ENCODE data around the gene FSTL5. TPM values are rescaled to one million over a fixed set of nuclear protein-coding genes. Genes with fewer than 3 reads are reported as not detected.

Gene FSTL5
- total RNA-seq, 2 donors from 2014 or later, result not detected

DNA sequence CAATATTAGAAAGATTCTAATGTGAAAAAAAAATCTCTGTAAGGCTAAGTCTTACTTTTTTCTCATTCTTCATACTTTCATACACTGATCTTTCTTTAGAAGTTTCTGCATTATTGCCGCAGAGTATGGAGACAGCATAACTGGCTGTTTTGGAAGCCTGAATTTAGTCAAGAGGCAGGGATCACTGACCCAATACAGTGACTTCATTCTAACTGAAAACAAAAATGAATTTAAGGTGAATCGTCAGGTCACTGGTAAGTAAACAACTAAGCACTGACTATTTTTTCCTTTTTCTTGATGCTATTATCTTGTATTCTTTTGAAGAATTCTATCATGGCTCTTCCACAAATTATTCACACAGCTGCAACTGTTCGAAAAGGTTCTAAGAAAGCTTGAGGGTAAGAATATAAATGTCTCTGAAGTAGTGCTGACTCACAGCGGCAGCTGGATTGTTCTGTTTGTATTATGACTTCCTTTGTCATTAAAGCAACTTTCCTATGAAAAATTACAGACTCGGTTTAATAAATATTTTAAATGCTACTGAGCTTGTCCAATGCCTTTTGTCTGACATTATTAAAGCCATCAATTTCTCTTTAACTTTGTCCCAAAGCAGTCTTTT, 609.3 kb downstream of the FSTL5 start:
- intact Hi-C loops (cut with DNase I), result no loop called here

DNA sequence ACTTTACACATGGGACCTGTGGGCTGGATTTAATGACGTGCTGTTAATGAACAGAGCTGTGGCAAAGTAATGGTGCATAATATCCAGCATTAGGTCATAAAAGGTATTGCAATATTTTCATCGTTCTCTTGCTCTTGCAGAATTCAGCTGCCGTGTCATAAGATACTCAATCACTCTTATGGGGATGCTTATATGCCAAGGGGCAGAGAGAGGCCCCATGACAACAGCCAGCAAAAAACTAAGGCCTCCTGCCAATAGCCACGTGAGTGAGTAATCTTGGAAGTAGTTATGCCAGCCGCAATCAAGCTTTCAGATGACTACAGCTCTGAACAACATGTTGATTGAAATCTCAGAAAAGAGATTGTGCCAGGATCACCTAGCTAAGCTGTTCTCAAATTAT, 616.9 kb downstream of the FSTL5 start:
- intact Hi-C loops (cut with DNase I), result no loop called here
- no peak for DNase-seq (ENCODE audit: low spot score)

More for the DNA sequence above, 609.3 kb downstream of the FSTL5 start:
- DNase-seq (ENCODE audit: low spot score), result no peak

DNA sequence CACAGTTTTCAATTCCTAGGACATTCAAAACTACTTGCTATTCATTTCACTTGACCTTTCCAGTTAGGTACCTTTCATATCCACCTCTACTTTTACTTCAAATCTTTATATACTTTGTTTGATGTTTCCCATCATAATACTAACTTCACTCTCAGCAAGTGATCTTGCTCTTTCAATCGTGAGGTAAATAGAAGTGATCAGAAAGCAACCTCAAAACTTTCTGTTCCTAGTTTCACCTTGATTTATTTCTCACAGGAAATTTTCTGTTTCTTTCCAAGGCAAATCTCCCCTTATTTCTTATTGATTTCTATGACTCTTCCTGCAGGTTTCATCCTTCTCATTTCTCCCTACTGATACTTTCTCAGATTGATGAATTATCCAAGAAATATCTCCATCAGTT, 623.5 kb downstream of the FSTL5 start:
- DNase-seq (ENCODE audit: low spot score), result no peak
- intact Hi-C loops (cut with DNase I), result no loop called here

DNA sequence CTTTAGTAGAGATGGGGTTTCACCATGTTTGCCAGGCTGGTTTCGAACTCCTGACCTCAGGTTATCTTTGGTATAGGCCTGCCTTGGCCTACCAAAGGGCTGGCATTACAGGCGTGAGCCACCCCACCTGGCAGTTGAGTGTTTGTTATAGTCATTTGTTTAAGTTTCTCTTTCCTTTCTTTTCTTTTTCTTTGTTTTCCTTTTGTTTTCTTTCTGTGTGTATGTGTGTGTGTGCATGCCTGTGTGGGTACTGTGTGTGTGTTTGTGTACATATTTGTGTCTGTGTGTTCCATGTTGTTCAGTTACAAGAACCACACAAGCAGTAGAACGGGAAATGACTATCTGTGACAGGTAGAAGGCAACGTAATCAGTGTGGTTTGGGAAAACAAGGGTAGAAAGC, 624.9 kb downstream of the FSTL5 start:
- no peak for DNase-seq (ENCODE audit: low spot score)
- intact Hi-C loops (cut with DNase I), result no loop called here

DNA sequence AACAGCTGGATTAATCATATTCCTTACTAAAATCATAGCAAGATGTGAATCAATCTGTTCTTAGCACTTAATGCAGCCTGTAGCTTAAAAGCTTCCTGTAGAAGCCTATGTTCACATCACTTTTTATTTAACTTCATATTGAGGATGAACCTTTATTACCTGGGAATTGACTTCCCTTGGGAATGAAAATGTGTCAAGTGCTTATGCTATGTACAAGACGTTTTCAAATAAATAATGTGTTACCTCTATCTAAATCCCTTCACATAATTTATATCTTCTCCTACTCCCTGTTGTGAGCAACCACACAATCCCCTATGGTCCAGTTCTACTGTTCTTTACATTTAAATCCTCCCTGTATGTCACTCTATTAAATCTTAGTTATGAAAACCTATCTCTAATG, 633.1 kb downstream of the FSTL5 start:
- no peak for DNase-seq (ENCODE audit: low spot score)
- intact Hi-C loops (cut with DNase I), result no loop called here

DNA sequence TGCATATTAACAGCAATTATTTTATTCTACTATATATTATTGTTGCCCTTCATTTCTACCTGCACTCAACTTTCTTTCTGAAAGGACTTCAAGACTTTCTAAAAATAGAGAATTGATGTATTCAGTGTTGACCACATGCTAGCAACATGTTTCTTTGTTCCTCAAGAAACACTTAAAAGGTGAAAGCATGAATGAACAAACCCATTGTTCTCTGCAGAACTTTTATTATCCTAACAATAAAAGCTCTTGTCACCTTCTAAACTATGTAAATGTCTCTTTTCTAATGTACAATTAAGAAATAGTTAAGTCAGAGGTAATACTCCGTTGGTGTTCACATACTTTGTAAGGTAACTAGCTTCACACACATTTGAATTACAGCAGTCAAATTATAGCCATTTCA, 638.7 kb downstream of the FSTL5 start:
- DNase-seq (ENCODE audit: low spot score), result no peak
- intact Hi-C loops (cut with DNase I), result no loop called here

DNA sequence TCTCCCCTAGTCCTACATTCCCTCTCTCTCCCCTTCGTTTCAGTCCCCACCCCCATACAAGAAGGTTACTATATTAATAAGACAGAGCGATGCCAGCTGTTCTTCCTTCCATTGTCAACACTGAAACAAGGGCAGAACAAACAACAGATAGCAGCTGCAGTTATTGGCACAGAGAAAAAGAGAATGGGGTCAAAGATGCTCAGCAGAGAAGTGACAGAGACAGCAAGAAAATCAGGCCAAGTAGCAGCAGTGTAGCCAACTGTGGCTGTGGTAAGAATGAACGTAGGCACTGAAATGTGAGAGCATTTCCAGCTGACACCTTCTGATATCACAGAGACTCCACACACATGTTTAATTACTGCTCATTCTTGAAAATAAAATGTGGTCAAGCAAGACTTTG, 641.8 kb downstream of the FSTL5 start:
- intact Hi-C loops (cut with DNase I), result no loop called here
- DNase-seq (ENCODE audit: low spot score), result no peak

DNA sequence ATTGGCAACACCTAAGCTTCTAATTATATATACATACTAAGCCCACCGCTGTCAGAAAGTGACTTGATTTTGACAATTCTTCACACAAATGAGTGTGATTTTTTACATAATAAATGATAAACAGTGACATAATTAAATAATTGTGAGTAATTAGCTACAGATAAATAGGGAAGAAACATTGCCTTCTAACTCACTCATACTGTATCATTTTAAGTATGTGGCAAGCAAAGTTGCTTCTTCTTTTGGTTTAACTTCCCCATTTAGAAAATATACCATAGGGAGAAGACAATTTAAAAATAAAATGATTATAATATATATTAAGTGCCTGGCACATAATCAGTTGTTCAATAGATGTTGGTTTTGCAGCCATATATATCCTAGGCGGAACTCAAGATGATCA, 644.2 kb downstream of the FSTL5 start:
- intact Hi-C loops (cut with DNase I), result no loop called here

DNA sequence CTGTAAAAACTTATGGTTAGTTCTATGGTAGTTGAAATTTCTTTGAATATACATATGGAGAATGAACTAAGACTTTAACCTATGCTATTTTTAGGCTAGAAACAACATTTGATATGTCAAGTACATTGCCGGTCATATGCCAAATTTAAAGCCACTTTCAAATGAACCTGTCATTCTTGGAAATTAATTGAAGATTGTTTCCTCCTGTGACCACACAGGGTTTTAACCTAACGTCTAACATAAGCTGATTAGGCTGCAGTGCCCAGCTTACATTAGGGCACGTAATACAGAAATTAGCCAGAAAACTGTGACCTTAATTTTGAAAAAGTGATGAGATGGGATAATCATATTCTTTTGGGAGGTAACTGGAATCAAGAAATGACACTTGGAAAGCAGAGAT, 645.9 kb downstream of the FSTL5 start:
- DNase-seq (ENCODE audit: low spot score), result no peak
- intact Hi-C loops (cut with DNase I), result no loop called here

More for the DNA sequence above, 644.2 kb downstream of the FSTL5 start:
- no peak for DNase-seq (ENCODE audit: low spot score)

DNA sequence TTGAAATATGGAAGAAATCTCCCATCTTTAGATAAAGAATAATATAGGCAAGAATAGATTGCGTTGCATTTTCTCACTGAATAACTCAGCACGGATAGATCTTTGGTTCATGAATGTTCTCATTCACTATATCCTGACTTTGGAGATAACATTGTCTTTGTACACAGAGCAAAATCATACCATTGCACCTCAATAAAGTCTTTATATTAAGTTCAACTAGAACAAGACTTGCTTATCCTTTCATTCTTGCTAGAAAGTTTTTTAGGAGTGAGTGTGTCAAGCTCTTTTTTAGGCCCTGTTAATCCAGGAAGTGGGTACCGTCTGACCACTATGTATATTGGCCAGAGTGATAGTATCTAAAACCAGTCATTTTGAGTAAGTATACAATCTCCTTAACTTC, 658.7 kb downstream of the FSTL5 start:
- intact Hi-C loops (cut with DNase I), result no loop called here

DNA sequence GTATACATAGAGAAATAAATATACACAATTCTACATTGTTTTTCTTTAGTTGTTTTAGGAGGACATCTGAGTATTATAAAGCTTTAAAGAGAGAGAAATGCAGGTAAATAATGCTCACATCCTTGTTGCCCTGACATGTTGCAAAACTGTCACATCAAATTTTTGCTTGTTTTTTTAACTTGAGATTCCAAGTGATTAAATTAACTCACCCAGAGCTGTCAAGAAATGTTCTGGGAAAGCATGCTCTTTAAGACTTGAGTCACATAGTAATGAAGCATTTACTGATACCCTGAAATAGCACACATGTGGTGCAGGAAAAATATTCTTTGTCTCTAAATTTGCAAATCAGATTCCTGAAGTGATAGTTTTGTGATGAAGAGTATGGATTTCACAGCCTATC, 665.6 kb downstream of the FSTL5 start:
- intact Hi-C loops (cut with DNase I), result no loop called here
- DNase-seq (ENCODE audit: low spot score), result no peak

More for the DNA sequence above, 658.7 kb downstream of the FSTL5 start:
- DNase-seq (ENCODE audit: low spot score), result no peak

DNA sequence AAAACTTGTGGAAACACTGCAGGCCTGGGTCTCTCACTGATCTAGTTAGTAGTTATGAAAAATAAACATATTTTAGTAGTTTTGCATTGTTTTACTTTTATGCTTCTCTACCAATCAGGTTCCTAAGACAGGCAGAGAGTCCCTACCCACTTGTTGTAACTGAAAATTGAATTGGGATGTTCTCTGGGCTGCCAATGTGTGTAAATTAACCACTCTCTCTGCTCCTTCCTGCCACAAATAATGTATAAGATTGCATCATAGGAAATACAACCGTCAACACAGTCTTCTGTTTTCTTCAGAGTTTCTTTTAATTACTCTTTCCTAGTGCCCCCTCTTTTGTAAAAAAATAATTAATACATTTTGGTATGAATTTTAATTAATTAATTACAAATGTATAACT, 677.3 kb downstream of the FSTL5 start:
- no peak for DNase-seq (ENCODE audit: low spot score)
- intact Hi-C loops (cut with DNase I), result no loop called here

DNA sequence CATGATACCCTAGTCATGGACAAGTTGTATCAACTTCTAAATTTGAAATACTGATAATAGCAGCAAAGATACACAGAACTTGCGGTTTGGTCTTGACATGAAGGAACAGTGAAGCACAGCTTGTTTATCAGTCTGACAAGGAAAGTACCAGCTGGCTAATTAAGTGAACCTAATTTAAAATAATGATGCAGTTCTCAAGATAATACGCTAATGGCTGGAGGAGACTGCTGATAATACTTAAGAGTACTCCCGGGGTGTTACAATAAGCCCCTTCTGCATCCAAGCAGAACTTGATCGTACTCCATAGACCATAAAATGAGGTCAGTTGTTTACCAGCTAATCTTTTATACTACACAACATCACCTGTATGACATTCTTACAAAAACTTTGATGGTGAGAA, 697.5 kb downstream of the FSTL5 start:
- intact Hi-C loops (cut with DNase I), result no loop called here
- no peak for DNase-seq (ENCODE audit: low spot score)

DNA sequence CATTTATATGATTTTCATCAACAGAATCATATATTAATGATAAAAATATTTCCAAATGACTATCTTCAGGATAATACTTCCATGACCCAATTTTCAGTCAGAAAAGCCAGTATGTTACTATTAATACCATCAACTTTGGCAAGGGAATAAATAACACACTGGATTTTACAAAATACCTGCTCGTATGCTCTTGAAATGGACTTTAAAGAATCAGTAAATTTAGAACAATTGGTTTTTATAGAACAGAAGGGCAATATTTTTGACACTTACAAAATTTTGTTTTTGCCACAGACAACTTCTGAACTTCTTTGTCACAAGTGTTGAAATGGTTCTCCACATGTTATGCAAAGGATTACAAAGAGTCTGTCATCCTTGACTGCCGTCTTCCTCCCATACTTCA, 700.4 kb downstream of the FSTL5 start:
- intact Hi-C loops (cut with DNase I), result no loop called here

DNA sequence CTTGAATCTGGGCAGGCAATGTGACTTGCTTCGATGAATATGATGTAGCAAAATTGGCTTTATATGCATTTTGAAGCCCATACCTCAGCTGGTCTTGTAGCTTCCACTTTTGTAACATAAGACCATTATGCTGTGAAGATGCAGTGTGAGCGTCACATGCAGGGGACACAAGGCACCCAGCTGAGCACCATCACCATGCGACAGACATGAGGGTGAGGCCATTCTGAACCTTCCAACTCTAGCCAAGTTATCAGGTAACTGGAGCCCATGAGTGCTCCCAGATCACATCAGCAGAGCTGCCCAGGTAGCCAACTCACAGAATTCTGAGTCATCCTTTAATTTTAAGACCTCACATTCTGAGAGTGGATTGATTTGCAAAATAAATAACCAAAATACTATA, 705.9 kb downstream of the FSTL5 start:
- intact Hi-C loops (cut with DNase I), result no loop called here
- no peak for DNase-seq (ENCODE audit: low spot score)

More for the DNA sequence above, 700.4 kb downstream of the FSTL5 start:
- DNase-seq (ENCODE audit: low spot score), result no peak

DNA sequence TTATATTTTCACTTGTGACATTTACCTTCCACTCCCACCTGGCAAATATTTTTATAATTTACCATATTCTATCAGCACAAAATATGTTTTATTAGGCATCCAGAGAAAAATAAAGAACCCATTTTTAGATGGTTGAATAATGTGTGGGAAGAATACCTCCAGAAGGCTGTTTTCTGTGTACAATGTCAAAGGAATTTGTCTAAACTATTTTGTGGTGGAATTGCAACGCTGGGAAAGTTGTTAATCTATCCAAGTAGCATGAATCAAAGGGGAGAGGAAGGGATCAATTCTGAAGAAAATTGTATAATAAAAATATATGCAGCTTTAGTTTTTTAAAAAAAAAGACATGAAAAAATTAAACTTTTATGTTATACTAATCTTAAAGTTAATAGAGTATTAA, 706.5 kb downstream of the FSTL5 start:
- no peak for DNase-seq (ENCODE audit: low spot score)
- intact Hi-C loops (cut with DNase I), result no loop called here

DNA sequence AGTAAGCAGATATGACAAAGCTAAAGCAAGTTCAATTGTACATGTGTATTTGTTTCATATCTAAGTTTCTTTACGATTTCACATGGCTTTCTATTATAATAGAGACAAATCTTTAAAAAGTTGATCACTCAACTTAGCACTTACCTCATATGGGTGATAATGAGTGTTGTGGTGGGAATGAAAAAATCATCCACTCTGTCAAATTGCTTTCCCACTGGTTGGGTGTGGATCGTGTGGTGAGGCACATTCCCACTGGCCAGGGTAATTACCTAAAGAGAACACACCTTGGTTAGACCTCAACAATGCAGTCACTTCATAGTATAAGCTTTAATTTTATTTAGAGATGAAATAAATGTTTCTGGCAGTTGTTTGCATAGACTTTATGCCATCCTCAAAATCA, 708.9 kb downstream of the FSTL5 start:
- no peak for DNase-seq (ENCODE audit: low spot score)
- intact Hi-C loops (cut with DNase I), result no loop called here

DNA sequence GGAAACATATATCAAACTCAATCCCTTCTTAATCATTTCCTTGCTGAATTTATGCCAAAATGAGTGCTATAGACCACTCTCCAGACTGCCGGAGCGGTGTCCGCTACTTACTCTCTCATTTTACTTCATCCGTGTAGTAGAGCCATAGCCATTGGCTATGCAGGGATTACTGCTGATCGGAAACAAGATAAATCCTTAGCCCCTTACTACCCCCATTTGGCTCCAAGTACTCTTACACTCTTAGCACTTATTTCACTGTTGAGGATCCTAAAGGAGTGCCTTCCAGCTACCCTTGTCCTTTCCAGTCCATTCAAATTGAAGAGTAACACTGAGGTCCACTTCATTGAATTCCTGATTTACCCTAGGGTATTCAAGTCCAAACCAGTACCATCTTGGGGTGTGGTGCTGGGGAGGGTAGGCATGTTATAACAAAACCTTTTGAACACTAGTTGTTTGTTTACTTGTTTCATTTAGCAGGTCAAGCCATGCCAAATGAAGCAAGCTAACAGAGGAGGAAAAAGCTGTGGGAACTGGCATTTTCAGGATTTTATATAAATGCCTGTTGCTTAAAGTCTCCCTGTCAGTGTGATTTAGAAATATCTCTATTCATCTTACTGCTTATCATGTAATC, 715.1 kb downstream of the FSTL5 start:
- intact Hi-C loops (cut with DNase I), result no loop called here
- no peak for DNase-seq (ENCODE audit: low spot score)

DNA sequence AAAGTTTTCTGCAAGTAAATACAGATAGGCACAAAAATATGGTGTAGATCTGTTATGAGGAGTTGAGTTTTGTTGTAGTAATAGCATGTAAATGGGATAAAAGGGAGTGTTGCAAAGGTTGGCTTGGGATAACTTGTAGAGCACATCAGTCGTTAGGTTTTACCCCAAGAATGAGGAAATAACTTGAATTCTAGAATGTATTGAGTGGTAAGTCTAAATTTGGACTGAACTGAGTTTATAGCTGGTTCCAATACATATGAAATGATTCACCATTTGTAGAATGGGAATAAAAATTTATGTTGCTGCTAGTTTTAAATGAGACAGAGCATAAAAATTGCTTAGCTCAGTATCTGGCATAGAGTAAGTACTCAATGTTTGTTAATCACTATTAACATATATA, 719.2 kb downstream of the FSTL5 start:
- intact Hi-C loops (cut with DNase I), result no loop called here
- no peak for DNase-seq (ENCODE audit: low spot score)

DNA sequence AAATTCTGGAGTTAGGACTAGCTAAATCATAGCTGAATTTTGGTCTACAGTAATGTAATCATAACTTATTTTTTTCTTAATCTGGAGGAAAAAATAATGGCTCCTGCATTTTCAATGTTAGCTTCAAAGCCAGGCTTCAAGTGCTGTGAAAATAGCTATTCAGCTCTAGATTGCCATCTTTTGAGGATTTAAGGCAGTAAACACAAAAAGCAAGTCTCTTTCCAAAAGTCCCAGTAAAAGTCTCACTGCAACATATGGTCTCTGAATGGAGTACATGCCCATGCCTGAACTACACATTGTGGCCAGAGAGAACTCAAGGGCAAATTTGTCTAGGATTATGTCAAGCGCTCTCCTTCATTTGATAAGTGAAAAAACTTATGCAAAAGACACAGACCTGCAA, 720.9 kb downstream of the FSTL5 start:
- intact Hi-C loops (cut with DNase I), result no loop called here
- DNase-seq (ENCODE audit: low spot score), result no peak

DNA sequence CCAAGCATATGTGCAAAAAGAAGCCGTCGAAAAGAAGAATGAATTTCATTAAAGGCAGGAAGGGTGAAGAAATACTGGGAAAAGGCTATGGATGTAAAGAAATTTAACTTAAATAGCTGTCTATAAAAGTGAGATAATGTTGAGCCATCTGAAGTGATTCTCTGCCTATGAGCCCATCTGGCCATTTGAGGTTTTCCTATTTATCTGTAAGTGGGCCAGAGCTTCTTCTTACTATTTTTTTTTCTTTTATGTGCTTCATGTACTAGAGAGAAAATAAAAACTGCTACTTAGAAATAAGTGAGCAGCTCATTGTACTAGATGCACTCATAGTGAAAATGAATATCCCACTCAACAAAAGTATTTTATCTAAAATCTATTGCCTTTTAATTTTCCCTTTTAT, 725.7 kb downstream of the FSTL5 start:
- intact Hi-C loops (cut with DNase I), result no loop called here

More for the DNA sequence above, 725.7 kb downstream of the FSTL5 start:
- DNase-seq (ENCODE audit: low spot score), result no peak

Measured in posterior vena cava (tissue), 2 donors.